ENCODE results near the gene CEP76.
"Not testable (repeated sequence)": the region's sequence is repeated elsewhere in the genome, so short reads cannot be mapped to it uniquely, and the experiment has no call there.

Gene CEP76

GRCh38 chr18:12628706-12629702 is 73.5 kb downstream of the CEP76 start:
- TF ChIP-seq EZH2phosphoT487 (IDR thresholded peaks at IDR 0.05; ENCODE audit: low read length), result no peak
- no peak for TF ChIP-seq EZH2 (optimal IDR thresholded peaks at IDR 0.05; ENCODE audit: low read depth, low read length)
- no peak for TF ChIP-seq CTCF (IDR thresholded peaks at IDR 0.05; ENCODE audit: low read length)
- Histone ChIP-seq H3K4me2 (ENCODE audit: low read depth, low read length) (no peak overlapping the region), H3K4me1 (ENCODE audit: low read length) (no peaks in the 10 kb centered on the region), H3K36me3 (replicated peaks; ENCODE audit: insufficient read depth, low read length) (no peaks in the 10 kb centered on the region), H3K9me2 (replicated peaks; ENCODE audit: insufficient read depth, low read length) (no peaks in the 10 kb centered on the region), H4K20me1 (ENCODE audit: insufficient read depth, low read length) (no peaks in the 10 kb centered on the region), H3K9me3 (replicated peaks; ENCODE audit: insufficient read depth, low read length) (no peaks in the 10 kb centered on the region), H3K4me3 (ENCODE audit: low read length) (no peak overlapping the region), H3K9ac (ENCODE audit: low read length) (no peak overlapping the region), H3K27me3 (replicated peaks; ENCODE audit: insufficient read depth, low read length) (no peaks in the 10 kb centered on the region), H3F3A (ENCODE audit: insufficient read depth, low read length) (no peaks in the 10 kb centered on the region), H3K27ac (ENCODE audit: low read length) (no peak overlapping the region), H2AFZ (ENCODE audit: low read length) (no peak overlapping the region), H3K79me2 (ENCODE audit: low read length) (no peaks in the 10 kb centered on the region)
- no peak for DNase-seq

GRCh38 chr18:12627199-12627598 is 75.3 kb downstream of the CEP76 start:
- not testable (repeated sequence) for H3K4me3 ChIP-seq (ENCODE audit: low read length); H3K4me1 ChIP-seq (ENCODE audit: low read length); H3K79me2 ChIP-seq (ENCODE audit: low read length); H3K27me3 ChIP-seq (replicated peaks; ENCODE audit: insufficient read depth, low read length); H3K9me2 ChIP-seq (replicated peaks; ENCODE audit: insufficient read depth, low read length); H3K4me2 ChIP-seq (ENCODE audit: low read depth, low read length); H3K9ac ChIP-seq (ENCODE audit: low read length); H3K36me3 ChIP-seq (replicated peaks; ENCODE audit: insufficient read depth, low read length); H4K20me1 ChIP-seq (ENCODE audit: insufficient read depth, low read length); H3F3A ChIP-seq (ENCODE audit: insufficient read depth, low read length); H3K9me3 ChIP-seq (replicated peaks; ENCODE audit: insufficient read depth, low read length); H3K27ac ChIP-seq (ENCODE audit: low read length); H2AFZ ChIP-seq (ENCODE audit: low read length); DNase-seq

GRCh38 chr18:12625241-12625640 is 77.3 kb downstream of the CEP76 start:
- no peaks in the 10 kb centered on the region for H3K36me3 ChIP-seq (replicated peaks; ENCODE audit: insufficient read depth, low read length)
- no peak overlapping the region for H3K9ac ChIP-seq (ENCODE audit: low read length)
- TF ChIP-seq EZH2 (optimal IDR thresholded peaks at IDR 0.05; ENCODE audit: low read depth, low read length) (no peak), CTCF (IDR thresholded peaks at IDR 0.05; ENCODE audit: low read length) (no peak), EZH2phosphoT487 (IDR thresholded peaks at IDR 0.05; ENCODE audit: low read length) (no peak)
- no peak overlapping the region for H2AFZ ChIP-seq (ENCODE audit: low read length)
- no peaks in the 10 kb centered on the region for H3K79me2 ChIP-seq (ENCODE audit: low read length)
- no peaks in the 10 kb centered on the region for H3K4me1 ChIP-seq (ENCODE audit: low read length)
- no peaks in the 10 kb centered on the region for H3K9me2 ChIP-seq (replicated peaks; ENCODE audit: insufficient read depth, low read length)
- no peak for DNase-seq
- no peak overlapping the region for H3K4me2 ChIP-seq (ENCODE audit: low read depth, low read length)
- no peaks in the 10 kb centered on the region for H3K9me3 ChIP-seq (replicated peaks; ENCODE audit: insufficient read depth, low read length)
- H4K20me1 ChIP-seq (ENCODE audit: insufficient read depth, low read length), result no peaks in the 10 kb centered on the region
- H3K27ac ChIP-seq (ENCODE audit: low read length), result no peak overlapping the region
- no peak overlapping the region for H3K4me3 ChIP-seq (ENCODE audit: low read length)
- no peaks in the 10 kb centered on the region for H3F3A ChIP-seq (ENCODE audit: insufficient read depth, low read length)
- H3K27me3 ChIP-seq (replicated peaks; ENCODE audit: insufficient read depth, low read length), result no peaks in the 10 kb centered on the region

Data from MM.1S (cell line).